Measurements from ENCODE around the gene RFTN2.
A peak's percentile ranks its signal among the peaks of the same experiment; 100 is the strongest.
"Not testable (repeated sequence)": the region's sequence is repeated elsewhere in the genome, so short reads cannot be mapped to it uniquely, and the experiment has no call there.

Gene RFTN2

GRCh38 chr2:197675246-197675645 lies at the start of gene RFTN2:
RFTN2 (minus strand) TSS chr2:197675587; CDS start chr2:197675458, 129 bp downstream.
- FAIRE-seq (no peak), DNase-seq (ENCODE audit: low spot score) (no peak)

- no peak for DNase-seq (ENCODE audit: low spot score)
- peak; percentile 30 for FAIRE-seq
These were observed 42.5 kb upstream of the RFTN2 start for GRCh38 chr2:197717863-197718262.

GRCh38 chr2:197713271-197713670 lies 37.9 kb upstream of the RFTN2 start:
- no peak for FAIRE-seq
- DNase-seq (ENCODE audit: low spot score), result no peak

DNA sequence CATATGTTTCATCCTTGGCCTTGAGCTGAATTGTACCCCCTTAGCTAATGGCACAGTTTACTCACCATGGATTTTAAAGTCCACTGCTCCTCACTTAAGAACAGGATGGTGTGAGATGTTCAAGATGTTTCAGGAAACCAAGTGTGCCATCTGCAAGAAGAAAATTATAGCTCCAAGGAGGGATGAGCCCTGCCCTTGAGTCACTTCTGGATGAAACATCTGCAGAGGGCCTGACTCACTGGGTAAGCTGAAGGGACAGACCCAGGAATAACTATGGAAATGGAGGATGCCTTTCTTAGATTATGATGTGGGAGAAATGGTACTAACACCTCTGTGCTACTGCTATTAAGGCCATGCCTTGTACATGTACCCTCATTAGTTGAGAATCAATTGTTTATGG lies 36.2 kb upstream of the RFTN2 start:
- no peak for FAIRE-seq
- DNase-seq (ENCODE audit: low spot score), result no peak

DNA sequence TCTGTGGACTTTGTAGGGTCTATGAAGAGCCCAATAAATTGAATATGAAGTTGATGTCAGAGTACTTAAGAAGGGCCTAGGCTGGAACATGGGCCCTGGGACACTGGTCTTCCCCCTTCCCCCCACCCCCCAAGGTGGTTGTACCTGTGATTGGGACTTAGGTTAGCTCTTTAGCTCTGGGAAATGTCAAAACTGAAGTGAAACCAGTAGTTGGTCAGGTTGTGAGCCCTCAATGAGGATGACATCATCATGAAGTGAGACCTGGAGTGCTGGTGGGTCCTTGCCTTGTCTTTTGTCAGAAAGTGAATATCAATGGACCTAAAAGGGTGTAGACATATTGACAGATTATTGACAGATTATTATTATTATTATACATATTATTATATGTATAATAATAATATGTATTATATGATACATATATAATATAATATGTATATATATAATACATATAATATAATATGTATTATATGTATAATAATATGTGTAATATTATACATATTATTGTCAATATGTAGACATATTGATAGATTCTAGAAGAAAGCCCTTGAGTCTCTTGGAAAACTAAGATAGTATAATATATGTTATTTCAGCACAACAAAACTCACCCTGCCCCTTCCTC lies 35.1 kb upstream of the RFTN2 start:
- DNase-seq (ENCODE audit: low spot score) (no peak), FAIRE-seq (peak; percentile 63)

GRCh38 chr2:197709140-197709539 lies 33.8 kb upstream of the RFTN2 start:
- not testable (repeated sequence) for FAIRE-seq; DNase-seq (ENCODE audit: low spot score)

GRCh38 chr2:197708331-197708730 lies 32.9 kb upstream of the RFTN2 start:
- FAIRE-seq (no peak), DNase-seq (ENCODE audit: low spot score) (peak; percentile 48)

DNA sequence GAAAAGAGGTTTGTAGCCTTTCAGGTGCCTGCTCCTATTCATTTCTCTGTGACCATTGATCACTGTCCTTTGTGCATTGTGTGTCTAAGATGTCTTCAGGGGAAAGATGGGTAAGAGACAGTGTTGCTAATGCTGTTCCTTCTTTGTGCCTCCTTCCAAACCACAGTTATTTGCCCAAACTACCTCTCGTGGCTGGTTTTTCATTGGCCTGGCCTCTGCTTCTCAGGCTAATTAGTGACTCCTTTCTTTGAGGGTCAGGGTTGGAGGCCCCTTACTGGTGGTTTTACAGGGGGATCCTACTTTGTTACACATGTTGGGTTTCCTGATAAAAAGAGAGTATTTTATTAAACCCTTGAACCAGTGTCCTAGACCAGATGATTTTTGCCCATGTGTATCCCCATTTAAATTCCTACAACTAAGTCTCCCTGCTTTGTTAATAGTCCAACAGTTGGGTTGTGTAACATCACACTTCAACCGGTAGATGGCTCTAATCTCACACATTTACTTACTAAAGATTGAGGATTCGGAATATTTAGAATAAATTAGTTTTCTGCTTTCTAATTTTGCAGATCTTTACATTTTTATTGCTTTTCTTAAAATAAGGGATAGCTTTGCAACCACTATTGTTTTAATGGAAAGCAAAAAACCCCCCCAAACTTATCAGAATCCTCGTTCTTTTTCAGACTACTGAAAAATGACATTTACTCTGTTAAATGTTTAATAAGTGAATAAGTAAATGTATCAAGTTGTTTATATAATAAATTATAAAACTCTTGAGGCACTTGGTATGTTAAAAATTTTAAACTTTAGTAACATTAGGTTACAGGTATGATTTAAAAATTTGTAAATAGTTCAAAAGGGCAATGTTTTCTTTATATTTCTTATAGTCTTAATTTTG lies 32.2 kb upstream of the RFTN2 start:
- DNase-seq (ENCODE audit: low spot score) (peak; percentile 31), FAIRE-seq (peak; percentile 78)

DNA sequence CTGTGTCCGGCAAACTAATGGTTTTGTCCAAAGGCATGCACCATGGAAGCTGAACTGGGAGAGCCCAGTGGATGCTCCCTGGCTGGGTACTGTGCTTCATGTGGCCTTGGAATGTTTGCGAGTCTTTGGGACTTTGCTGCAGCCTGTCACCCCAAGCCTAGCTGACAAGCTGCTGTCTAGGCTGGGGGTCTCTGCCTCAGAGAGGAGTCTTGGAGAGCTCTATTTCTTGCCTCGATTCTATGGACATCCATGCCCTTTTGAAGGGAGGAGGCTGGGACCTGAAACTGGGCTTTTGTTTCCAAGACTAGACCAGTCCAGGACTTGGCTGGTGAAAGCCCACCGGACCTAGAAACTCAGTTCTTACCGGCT lies 31.4 kb upstream of the RFTN2 start:
- FAIRE-seq, result no peak
- no peak for DNase-seq (ENCODE audit: low spot score)

- FAIRE-seq (no peak), DNase-seq (ENCODE audit: low spot score) (no peak)
These were observed 30.8 kb upstream of the RFTN2 start for GRCh38 chr2:197705912-197706838.

DNA sequence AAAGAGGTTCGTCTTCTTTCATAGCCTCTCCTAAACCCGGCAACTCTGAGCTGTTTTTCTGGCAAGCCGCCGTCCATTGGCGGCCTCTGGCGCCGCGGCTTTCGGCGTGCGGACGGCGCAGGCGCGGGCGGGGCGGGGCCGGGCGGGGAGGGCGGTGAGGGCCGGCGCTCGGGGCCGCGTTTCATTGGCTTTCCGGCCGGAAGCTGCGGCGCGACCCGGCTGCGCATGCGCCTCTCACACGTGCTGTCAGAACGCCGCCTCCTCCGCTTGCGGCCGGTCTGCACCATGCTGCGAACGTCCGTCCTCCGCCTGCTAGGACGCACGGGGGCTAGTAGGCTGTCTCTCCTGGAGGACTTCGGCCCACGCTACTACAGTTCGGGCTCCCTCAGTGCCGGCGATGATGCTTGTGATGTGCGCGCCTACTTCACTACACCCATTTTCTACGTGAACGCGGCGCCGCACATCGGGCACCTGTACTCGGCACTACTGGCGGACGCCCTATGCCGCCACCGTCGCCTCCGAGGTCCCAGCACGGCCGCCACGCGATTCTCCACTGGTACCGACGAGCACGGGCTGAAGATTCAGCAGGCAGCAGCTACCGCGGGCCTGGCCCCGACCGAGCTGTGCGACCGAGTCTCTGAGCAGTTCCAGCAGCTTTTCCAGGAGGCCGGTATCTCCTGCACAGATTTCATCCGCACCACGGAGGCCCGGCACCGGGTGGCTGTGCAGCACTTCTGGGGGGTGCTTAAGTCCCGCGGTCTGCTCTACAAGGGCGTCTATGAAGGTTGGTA lies 29.9 kb upstream of the RFTN2 start, which contains the start of gene MARS2:
MARS2 (plus strand) TSS at position 249 of the 791 bp plus-strand sequence; CDS start at position 286, 37 bp downstream.
- no peak for FAIRE-seq
- peak; percentile 84 for DNase-seq (ENCODE audit: low spot score)

DNA sequence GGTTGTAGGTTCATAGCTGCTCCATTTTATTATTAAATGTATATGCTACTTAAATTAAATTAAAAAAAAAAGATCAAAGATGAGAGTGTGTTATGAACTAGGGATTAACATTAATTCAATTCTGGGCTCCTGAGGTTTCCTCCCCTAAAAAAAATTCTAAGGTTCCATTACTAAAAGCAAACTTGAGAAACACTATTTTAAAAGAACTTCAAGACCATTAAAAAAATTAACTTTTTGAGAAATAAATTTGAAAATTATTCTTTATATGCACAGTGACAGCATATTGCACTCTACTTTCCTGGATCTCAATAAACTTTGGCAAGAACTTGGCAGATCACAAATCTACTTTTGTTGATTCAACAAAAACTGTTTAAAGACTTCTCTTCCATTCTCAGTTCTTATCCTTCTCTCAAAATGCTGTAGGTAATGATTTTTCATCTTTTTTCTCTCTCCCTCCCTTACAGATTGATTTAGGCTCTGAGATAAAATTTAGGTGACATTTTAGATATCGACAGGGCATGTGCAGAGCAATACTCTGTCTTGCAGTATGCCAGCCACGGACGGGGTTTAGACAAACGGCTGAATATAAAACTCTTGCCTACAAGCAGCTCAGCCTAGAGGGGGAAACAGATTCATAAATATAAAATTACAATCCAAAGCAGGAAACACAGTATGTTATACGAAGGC lies 29.2 kb upstream of the RFTN2 start:
- no peak for FAIRE-seq
- no peak for DNase-seq (ENCODE audit: low spot score)

- DNase-seq (ENCODE audit: low spot score) (no peak), FAIRE-seq (no peak)
These were observed 25.6 kb upstream of the RFTN2 start for GRCh38 chr2:197700960-197701359.

GRCh38 chr2:197699724-197700123 lies 24.3 kb upstream of the RFTN2 start:
- DNase-seq (ENCODE audit: low spot score); FAIRE-seq: not testable (repeated sequence)

DNA sequence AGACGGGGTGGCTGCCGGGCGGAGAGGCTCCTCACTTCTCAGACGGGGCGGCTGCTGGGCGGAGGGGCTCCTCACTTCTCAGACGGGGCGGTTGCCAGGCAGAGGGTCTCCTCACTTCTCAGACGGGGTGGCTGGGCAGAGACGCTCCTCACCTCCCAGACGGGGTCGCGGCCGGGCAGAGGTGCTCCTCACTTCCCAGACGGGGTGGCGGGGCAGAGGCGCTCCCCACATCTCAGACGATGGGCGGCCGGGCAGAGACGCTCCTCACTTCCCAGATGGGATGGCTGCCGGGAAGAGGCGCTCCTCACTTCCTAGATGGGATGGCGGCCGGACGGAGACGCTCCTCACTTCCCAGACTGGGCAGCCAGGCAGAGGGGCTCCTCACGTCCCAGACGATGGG lies 21.2 kb upstream of the RFTN2 start:
- DNase-seq (ENCODE audit: low spot score); FAIRE-seq: not testable (repeated sequence)

GRCh38 chr2:197695971-197696370 lies 20.6 kb upstream of the RFTN2 start:
- FAIRE-seq; DNase-seq (ENCODE audit: low spot score): not testable (repeated sequence)

GRCh38 chr2:197695206-197695605 lies 19.8 kb upstream of the RFTN2 start:
- not testable (repeated sequence) for DNase-seq (ENCODE audit: low spot score); FAIRE-seq

- DNase-seq (ENCODE audit: low spot score) (no peak), FAIRE-seq (no peak)
These were observed 2.1 kb upstream of the RFTN2 start for GRCh38 chr2:197677483-197677882.

GRCh38 chr2:197677056-197677455 lies 1.7 kb upstream of the RFTN2 start:
- FAIRE-seq, result no peak
- DNase-seq (ENCODE audit: low spot score), result no peak

- FAIRE-seq, result no peak
- DNase-seq (ENCODE audit: low spot score), result no peak
These were observed 363 bp upstream of the RFTN2 start for GRCh38 chr2:197675711-197676188.
